GM18517 (cell line): ENCODE data around the gene DTX4.

Experiments
- ATAC-seq: cut with Tn5 transposase; IDR thresholded peaks from one replicate; pipeline ENCODE4 v1.9.1; 2021; ENCODE audit warnings: mild to moderate bottlenecking, moderate library complexity; ENCODE audit not compliant: unreplicated experiment

The DTX4 gene

DNA sequence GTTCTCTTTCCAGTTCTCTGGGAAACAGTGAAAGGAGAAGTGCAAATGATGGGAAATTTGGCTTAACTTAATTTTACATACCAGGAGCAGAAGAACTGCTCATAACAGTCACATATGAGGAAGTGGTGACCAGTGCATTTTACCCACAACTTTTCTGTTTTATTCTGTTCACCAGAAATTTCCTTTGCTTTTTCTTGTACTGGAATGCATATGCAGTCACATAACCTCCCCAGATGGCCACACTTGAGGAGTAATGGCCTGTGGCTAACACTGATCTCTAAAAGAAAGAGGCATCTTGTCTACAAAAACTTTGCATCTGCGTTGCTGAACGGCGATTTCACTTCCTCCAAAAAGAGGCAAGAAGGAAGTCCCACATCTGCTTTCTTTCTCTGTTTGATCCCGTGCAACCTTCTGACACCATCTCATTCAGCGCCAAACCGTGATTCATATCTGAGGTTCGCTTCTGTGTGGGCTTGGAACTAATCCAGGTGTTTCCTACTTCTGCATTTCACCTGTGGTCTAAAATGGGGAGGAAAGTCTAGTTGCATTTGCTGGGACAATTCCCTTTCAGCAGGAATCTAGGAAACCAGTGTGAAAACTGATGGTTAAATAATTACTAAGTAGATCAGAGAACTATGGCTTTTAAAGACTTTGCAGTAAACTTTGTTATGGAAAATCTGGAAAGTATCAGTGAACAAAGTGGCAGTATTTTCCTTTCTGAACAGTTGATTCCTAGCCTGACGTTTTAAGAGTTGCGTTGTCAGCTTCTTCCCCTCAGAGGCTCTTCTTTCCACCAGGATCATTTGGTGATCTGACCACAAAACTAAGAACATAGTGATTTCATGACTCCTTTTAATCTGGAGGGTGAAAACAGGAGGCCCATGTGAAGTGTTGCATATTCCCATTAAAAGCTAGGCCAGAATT is 45.0 kb downstream of the DTX4 start:
- peak; percentile 91 for ATAC-seq

DNA sequence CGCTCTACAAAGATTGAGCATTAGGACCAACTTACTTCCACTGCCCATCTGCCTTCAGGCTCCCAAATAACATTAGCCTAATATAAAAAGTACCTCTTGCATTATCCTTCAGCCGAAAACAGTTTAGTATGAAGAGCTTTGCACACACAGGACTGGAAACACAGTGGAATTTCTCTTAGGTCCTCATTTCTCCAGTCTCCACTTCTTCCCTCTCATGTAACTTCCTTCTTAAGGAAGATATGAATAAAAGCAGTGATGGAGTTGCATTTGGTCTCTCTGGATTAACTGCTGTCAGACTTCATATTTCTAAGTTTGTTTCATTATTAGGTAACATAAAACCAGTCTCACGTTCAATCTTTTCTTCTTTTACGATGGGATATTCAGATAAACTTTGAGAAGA is 46.4 kb downstream of the DTX4 start:
- no peak for ATAC-seq

DNA sequence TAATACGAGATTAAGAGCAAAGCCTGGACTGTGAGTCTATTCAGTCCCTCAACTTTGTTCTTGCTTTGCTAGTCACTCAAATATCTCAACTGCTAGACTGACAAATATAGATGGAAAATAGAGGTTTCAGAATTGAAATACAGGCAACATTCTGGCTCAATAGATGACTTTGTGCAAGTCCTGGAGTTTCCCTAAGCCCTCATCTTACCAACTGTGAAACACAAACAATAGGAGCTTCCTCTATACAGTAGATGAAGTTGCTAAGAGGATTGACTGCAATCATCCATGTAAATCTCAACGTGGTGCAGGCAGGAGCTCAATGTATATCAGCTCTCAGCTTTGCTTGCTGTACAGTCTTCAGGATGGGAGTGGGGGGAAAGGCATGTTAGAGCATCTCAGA is 47.0 kb downstream of the DTX4 start:
- no peak for ATAC-seq

DNA sequence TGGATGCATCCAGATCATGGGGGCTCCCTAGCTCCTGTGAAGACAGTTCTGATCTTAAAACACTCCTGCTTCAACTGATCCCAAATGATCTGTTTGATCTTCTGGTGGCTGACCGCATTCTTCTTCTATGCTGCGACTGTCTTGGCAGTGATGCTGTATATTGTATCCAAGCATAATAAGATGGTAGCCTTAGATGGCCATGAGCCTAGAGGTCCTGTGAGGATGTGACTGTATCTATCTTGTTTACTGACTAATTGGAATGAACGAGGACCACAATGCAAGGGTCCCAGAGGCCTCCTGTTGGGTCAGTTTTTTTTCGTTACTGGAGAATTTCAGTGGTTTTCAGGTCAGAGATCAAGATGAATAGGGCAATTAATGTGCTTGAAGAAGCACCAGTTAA is 47.9 kb downstream of the DTX4 start:
- no peak for ATAC-seq

DNA sequence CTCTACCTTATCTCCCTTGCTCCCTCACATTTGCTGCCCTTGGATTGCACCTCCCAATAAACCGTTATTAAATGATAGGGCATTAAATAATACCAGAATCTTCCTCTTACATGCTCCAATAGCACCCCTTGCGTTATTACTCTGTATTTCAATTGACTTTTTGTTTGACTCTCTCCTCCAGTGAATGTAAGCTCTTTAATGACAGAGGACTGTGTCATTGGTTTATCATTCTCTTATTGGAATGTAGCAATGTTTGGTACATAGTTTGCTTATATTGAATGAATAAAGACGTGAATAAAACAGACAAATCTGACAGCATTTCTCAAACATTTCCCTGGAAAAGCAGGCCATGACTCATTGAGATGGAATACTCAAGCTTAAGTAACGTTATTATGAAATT is 49.5 kb downstream of the DTX4 start:
- no peak for ATAC-seq

DNA sequence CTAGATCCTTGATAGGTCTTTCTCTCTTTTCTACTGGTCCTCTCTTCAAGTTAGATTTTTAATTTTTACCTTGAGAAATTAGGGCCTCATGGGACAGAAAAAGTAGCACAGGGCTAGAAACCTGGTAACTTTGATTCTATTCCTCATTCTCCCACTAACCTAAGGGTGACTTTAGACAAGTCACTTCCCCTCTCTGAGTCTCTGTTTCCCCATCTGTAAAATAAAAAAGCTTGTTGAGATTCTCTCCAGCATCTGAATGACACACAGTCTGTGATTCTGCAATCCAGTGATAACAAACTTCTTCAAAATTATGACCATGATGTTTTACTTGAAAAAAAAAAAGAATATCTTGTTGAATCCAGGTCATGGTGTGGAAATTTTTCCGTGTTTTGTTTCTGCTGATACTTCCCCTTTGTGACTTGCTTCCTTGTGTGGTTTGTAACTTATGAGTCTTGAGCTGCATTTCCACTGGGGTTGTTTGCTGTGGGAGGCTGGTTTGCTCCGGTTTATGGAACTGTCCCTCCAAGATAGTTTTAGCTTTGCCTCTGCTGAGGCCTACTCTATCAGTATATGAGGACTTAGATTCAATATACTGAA is 50.6 kb downstream of the DTX4 start:
- no peak for ATAC-seq

DNA sequence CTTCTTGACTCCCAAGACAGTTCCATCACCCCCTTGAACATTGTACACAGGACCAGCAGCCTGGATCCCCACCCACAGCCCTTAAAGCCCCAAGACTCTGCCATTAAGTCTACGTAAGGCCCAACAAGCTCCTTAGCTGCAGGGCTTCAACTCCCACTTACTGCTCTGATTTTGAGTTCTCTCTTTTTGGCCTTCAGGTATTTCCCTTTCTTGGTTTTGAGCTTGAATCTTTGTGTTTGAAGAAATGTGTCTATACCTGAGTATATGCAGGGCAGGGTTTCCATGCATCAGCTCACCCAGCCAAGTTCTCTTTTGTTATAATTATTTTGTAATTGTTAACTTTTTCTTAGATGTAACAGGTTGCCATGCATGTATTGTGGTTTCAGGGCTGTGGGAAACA is 51.2 kb downstream of the DTX4 start:
- no peak for ATAC-seq

DNA sequence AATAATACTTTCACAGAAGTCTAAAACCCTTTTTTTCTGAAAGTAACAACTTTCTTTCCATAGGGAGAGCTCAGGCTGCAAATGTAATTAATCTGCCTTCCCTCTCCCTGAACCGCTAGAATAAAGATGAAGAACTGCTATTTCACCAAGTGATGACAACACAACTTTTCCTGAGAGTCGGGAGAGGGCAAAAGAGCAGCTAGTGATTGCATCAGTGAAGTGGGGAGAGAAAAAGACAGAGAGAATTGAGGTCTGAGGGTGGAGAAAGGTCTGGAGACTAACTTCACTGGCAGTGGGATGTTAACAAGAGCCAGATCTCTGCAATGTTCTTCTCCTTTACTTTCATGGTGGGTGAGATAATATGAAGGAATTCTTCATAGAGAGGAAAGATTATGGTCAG is 51.7 kb downstream of the DTX4 start:
- ATAC-seq, result no peak

DNA sequence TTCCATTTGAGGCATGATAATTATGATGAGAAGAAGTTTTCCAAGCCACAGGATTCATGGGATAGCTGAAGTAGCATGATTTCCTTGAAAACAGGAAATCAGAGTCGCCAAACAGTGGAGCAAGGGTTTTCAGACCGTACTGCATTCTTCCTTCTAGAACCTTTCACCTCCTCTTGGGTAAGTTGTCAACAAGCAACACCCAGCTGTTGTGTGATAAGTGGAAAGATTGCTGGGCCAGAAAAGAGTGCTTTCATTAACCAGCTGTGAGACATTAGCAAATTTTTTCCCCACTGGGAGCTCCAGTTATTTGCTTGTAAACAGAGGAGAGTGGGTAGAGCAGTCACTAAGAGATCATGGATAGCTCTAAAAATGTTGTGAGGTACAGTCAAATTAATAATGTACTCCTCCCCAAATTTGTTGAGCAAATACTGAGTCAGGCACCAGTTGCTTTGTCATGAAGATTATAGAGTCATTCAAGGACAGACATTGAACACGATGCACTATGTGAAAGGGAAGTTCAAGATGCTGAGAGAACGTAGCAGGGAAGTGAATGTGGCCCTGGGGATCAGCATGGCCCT is 52.5 kb downstream of the DTX4 start:
- ATAC-seq, result peak; percentile 46

DNA sequence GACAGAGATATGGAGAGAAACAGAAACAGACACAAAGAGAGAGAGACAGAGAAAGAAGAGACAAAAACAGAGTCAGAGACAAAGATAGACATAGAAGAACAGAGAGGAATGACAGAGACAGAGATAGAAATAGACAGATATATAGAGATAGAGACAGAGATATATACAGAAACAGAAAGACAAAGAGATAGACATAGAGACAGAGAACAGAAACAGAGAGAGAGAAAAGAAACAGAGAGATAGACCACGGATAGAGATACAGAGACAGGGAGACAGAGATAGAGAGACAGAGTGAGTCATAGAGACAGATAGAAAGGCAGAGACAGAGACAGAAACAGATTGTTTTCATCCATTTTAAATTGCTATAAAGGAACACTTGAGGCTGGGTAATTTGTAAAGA is 53.1 kb downstream of the DTX4 start:
- ATAC-seq, result peak; percentile 68

DNA sequence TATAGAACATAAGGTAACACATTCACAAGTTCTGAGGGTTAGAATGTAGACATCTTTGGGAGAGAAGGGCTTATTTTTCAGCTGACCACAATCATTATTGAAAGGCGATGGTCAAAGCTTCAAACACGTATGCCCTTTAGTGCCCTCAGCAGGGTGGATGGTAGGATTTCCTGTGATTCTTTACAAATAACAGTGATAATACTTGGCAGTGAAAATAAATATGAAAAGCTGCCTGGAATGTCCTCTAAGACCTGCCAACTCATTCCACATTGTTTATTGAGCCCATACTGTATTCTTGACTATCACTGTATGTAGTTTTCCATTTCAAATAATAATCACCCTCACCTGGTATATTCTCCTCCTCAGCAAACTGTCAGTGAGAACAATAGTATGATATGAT is 54.5 kb downstream of the DTX4 start:
- ATAC-seq, result no peak

DNA sequence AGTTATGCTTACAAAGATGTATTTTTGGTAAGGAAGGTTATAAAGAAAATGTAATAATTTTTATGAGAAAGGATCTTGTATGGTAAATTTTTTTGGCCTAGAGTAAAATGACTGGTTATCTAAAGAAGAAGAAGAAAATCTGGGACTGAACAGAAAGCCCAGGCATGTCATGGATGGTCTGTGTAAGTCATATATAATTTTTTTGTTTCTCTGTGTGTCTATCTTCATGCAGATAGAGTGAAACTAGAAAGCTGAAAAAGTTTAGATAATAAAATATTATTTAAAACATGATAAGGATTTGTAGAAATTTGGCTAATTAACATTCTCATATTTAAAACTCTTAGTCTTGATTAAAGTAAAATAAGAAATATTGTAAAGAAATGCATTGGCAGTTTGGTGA is 68.4 kb downstream of the DTX4 start:
- ATAC-seq, result no peak

DNA sequence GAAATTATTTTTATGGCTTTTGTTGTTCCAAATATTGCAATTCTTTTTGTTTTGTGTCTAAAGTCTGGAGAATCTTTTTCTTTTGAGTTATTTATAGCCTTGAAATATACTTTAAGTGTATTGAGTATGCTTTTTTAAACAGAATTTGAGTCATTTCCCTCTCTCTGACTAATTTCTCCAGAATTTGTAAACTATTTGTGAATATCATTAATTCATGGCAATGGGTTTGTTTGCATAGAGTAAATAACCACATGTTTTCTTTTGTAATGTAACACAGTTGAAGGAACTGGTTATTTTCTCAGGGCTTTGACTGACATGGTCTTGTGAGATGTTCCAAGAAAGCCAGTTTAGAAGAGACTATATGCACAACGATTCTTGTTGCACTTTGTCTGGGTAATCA is 71.7 kb downstream of the DTX4 start:
- ATAC-seq, result no peak

DNA sequence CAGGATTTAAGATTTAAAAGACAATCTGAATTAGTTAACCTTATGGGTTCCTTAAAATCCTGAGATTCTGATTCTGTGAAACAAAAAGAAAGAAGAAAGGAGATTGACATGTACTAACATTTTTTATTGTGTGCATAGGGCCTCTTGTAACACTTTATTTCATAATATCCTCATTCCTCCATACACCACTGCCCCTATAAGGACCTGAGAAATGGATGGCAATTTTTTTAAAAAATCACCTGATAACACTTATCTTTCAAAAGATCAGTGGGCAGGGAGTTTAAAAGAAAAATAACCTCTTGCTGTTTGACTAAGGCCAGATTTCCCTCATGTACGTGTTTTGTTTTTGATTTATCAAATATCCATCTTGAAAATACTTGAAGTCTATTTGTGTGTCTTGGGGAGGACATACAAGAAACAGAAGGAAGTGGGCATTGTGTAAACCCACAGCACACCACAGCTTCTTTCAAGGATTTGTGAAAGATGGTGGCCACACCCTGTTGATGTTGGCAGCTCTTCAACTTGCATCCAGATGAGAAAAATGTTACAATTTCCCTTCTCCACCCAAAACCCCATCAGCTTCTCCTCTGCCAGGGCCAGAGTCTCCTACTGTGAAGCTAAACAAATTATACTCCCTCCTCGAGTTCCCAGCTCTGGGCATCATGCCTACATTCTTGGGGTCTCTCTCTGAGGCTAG is 75.7 kb downstream of the DTX4 start:
- no peak for ATAC-seq

DNA sequence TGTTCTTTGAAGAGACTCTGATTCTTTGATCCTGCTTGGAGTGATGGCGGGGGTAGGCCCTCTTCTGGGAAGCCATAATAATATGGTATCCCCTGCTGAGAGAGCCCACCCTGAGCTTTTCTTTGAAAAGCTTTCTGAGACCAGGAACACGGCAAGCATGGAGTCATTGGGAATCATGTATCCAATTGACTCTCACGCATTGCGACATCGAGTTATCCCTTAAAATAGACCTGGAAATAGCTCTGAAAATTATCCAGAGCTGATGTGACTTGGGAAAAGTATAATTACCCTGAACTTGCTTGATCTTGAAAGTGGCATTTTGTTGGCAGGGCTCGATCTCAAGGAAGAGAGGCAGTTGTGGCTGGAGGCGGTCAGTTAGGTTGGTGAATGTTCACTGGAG is 77.6 kb downstream of the DTX4 start:
- ATAC-seq, result no peak

DNA sequence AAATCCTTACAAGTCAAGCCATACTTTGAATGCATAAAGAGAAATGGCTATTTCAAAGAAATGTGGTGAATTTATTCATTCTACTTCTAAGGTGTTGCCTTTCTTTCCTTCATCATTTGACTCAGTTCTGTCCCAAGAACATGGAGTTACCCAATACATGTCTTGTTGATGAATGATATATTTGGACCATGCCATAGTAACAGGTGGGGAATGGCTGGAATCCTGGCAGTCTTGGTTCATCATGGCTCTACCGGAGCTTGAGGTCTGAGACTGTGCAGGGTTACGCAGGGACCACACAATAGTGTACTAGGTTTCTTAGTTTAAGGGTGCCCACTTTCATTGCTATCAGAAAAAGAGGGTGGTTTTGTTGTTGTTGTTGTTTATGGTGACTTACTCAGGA is 81.1 kb downstream of the DTX4 start:
- ATAC-seq, result no peak

DNA sequence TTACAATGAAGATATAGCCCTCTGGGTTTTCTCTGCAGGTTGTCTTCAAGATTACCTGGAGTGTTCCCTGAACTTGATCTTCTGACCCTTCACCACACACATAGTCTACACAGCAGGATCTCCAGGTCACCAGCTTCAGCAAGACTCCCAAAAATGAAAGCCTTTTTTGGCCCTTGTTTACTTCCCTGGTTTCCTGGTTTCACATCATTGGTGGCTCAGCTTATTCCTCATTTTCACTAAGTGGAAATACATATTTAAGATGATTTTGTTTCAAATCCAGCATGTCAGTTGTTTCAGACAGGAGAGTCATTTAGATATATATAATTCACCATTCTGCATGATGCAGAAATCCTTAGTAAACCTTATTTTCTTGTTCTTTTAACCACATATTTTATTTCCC is 82.4 kb downstream of the DTX4 start:
- ATAC-seq, result no peak

DNA sequence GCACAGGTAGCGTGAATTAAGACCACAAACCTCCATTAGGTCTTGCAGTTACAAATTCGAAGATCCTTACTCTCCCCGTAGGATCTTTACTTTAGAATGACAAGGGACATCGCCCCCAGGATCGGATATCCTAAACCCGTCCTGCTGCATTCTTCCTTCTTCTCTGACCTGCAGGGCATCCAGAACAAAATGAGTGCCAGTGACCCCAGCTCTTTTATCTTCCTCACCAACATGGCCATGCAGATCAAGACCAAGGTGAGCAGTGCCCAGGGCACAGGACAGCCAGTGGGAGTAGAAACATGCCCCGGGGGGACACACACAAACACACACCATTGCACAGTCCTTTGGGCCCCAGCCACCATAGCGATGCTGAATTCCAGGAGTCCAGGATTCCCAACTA is 83.3 kb downstream of the DTX4 start:
- ATAC-seq, result no peak
